LNCAP (cell line): ENCODE measurements around the gene KRTAP10-11.

Experiments
- CTCF ChIP-seq: fragments of 450-650 bp; IDR thresholded peaks from 2 replicates; pipeline ENCODE4 v1.5.1; 2017; ENCODE audit warnings: mild to moderate bottlenecking

Gene KRTAP10-11

GRCh38 chr21:44628707-44629391 lies 17.4 kb upstream of the KRTAP10-11 start:
- no peak for TF ChIP-seq CTCF

- TF ChIP-seq CTCF, result no peak
These were observed 15.8 kb upstream of the KRTAP10-11 start for GRCh38 chr21:44630440-44630839.

- no peak for TF ChIP-seq CTCF
These were observed 14.1 kb upstream of the KRTAP10-11 start for GRCh38 chr21:44632067-44632466.

GRCh38 chr21:44636209-44637017 lies 9.8 kb upstream of the KRTAP10-11 start:
- no peak for TF ChIP-seq CTCF

GRCh38 chr21:44637018-44637850 lies 9.0 kb upstream of the KRTAP10-11 start, which contains the start of gene KRTAP10-10:
Gene KRTAP10-10, plus strand, starts transcription at chr21:44637356. Its CDS starts 62 bp downstream, at chr21:44637418.
- no peak for TF ChIP-seq CTCF

GRCh38 chr21:44639331-44639655 lies 6.9 kb upstream of the KRTAP10-11 start:
- no peak for TF ChIP-seq CTCF

GRCh38 chr21:44640761-44641160 lies 5.5 kb upstream of the KRTAP10-11 start:
- no peak for TF ChIP-seq CTCF
